Calu3 (cell line): ENCODE results near the gene MGMT. TPM values are rescaled to one million over a fixed set of nuclear protein-coding genes. Genes with fewer than 3 reads are reported as not detected.

Experiments
- BruUV-seq: library from RNA; stranded (reverse); fragments of 400-500 nt; replicated peaks from 2 replicates; lab custom pipeline; 2021; lab: Mats Ljungman, UMichigan
- CTCF ChIA-PET: fragments of 300-600 bp; sonication (Branson Sonifier 250); formaldehyde crosslinking; loops from one replicate; lab custom pipeline; 2022; ENCODE audit warnings: antibody characterized with exemption; lab: Charles Lee
- DNase-seq: peaks from one replicate; pipeline ENCODE4 v3.0.0; 2022
- H3K27ac Mint-ChIP-seq: one replicate; pipeline ENCODE4 v1.8.0; 2022; ENCODE audit warnings: mixed read lengths; ENCODE audit not compliant: unreplicated experiment
- H3K27me3 Mint-ChIP-seq: one replicate; pipeline ENCODE4 v1.8.0; 2022; ENCODE audit warnings: mixed read lengths; ENCODE audit not compliant: unreplicated experiment
- H3K36me3 Mint-ChIP-seq: one replicate; pipeline ENCODE4 v1.8.0; 2022; ENCODE audit warnings: mild to moderate bottlenecking, moderate library complexity, mixed read lengths; ENCODE audit not compliant: insufficient read depth, unreplicated experiment
- H3K4me1 Mint-ChIP-seq: one replicate; pipeline ENCODE4 v1.8.0; 2022; ENCODE audit warnings: mild to moderate bottlenecking, low read depth, mixed read lengths; ENCODE audit not compliant: unreplicated experiment
- H3K4me3 Mint-ChIP-seq: one replicate; pipeline ENCODE4 v1.8.0; 2022; ENCODE audit warnings: mild to moderate bottlenecking, low read depth, moderate library complexity, mixed read lengths; ENCODE audit not compliant: unreplicated experiment
- H3K9me3 Mint-ChIP-seq: one replicate; pipeline ENCODE4 v1.8.0; 2022; ENCODE audit warnings: low read depth, mixed read lengths; ENCODE audit not compliant: unreplicated experiment
- intact Hi-C: fragments of 100-400 bp; cut with micrococcal nuclease; formaldehyde crosslinking; loops from one replicate; pipeline ENCODE4 v1.10.0; 2022; ENCODE audit not compliant: unreplicated experiment
- total RNA-seq: library from RNA; stranded (reverse); gene quantifications from 2 replicates; pipeline ENCODE4 v1.2.3, GENCODE V29; 2022
- TF ChIP-seq, protein P1 (sequence below): fragments of 200-600 bp; IDR thresholded peaks from one replicate; pipeline ENCODE4 v1.8.0; 2022; ENCODE audit warnings: antibody characterized with exemption; ENCODE audit not compliant: unreplicated experiment

MGMT gene
- total RNA-seq, 1 experiment from 2014 or later: 8.3 TPM

DNA sequence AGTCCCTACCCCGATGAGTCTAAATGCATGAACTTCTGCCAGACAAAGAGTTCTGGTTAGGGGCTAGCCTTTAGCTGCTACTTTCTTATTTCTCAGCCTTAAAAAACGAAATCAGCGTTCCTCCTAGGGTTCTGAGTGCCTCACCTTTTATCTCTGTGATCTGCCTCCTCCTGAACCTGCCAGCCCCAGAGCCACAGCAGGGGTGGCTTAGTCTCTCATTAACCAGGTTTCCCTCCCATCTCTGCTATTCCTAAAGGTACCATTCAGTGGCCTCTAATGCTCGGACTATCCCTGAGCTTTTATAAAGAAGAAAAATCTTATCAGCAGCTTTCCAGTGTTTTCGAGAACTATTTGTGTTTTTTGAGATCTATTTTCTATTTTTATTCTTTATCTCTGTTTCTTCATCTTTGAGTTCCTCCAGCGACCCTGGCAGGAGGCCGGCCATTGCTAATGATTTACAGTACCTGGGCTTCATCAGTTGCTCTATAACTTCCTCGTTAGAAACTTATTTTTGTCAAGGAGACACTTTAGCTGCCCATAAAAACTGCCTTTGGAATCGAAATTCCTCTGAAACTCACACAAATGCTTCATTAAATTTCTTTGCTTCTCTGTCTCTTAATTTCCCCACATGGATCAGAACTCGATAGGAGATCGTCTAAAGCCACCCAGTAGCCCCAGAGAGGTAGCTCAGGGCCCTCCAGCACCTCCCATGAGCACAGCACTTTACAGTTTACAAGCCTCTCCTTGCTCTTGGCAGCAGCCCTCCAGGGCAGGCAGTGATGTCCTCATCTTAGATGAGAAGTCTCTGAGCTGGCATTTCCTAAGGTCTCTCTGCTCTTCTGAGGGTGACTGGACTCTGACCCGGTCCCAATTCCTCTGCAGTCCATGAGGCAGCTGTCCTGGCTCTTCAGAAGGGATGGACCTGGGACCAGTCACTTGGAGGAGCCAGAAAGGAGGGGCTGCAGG, 347.9 kb downstream of the MGMT start:
- Mint-ChIP-seq H3K9me3 (peaks cover 2% of the 10 kb centered on the region), H3K4me1 (no peaks in the 10 kb centered on the region), H3K27me3 (no peaks in the 10 kb centered on the region), H3K27ac (no peak overlapping the region), H3K4me3 (no peak overlapping the region), H3K36me3 (no peaks in the 10 kb centered on the region)
- no peak for DNase-seq
- no TSS peak for BruUV-seq
- CTCF ChIA-PET: no interaction called here
- TF ChIP-seq, protein P1, sequence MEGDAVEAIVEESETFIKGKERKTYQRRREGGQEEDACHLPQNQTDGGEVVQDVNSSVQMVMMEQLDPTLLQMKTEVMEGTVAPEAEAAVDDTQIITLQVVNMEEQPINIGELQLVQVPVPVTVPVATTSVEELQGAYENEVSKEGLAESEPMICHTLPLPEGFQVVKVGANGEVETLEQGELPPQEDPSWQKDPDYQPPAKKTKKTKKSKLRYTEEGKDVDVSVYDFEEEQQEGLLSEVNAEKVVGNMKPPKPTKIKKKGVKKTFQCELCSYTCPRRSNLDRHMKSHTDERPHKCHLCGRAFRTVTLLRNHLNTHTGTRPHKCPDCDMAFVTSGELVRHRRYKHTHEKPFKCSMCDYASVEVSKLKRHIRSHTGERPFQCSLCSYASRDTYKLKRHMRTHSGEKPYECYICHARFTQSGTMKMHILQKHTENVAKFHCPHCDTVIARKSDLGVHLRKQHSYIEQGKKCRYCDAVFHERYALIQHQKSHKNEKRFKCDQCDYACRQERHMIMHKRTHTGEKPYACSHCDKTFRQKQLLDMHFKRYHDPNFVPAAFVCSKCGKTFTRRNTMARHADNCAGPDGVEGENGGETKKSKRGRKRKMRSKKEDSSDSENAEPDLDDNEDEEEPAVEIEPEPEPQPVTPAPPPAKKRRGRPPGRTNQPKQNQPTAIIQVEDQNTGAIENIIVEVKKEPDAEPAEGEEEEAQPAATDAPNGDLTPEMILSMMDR: no peak
- intact Hi-C loops: no loop called here

DNA sequence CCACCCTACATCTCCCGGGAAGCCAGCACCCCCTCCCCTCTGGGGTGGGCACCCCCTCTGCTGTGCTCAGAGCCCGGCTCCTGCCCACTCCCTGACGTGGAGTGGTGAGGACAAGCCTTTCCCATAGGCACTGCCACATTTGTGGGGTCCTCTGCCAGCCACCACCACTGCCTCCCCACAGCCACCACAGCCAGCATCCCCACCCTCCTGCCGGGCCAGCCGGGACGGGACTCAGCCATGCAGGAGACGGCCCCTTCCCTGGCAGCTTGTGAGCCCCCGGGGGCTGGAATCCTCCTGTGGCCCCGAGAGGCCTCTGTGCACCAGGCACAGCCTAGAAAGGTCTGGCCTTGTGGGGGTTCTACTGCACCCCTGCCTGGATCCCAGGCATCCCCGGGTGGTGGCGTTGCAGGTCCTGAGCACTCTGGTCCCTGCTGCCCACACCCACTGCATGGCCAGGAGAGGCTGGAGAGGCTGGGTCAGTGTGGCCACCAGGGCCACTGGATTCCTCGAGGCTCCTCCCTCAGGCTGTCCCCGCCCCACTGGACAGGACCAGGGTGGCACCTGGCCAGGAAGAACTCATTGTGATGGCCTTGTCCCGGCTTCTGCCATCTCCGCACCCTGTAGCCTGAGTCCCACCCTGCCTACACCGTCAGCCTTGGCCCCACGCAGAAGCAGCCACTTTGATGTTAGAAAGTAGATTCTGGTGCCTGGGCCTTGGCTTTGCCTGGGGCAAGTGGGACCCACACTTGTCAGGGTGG, 349.0 kb downstream of the MGMT start:
- TF ChIP-seq, protein P1: no peak
- no TSS peak for BruUV-seq
- H3K36me3 Mint-ChIP-seq: no peaks in the 10 kb centered on the region
- no peak for DNase-seq
- no peaks in the 10 kb centered on the region for H3K4me1 Mint-ChIP-seq
- H3K9me3 Mint-ChIP-seq: peaks cover 2% of the 10 kb centered on the region
- intact Hi-C loops: no loop called here
- no peak overlapping the region for H3K27ac Mint-ChIP-seq
- H3K4me3 Mint-ChIP-seq: no peak overlapping the region
- CTCF ChIA-PET: no interaction called here
- no peaks in the 10 kb centered on the region for H3K27me3 Mint-ChIP-seq

DNA sequence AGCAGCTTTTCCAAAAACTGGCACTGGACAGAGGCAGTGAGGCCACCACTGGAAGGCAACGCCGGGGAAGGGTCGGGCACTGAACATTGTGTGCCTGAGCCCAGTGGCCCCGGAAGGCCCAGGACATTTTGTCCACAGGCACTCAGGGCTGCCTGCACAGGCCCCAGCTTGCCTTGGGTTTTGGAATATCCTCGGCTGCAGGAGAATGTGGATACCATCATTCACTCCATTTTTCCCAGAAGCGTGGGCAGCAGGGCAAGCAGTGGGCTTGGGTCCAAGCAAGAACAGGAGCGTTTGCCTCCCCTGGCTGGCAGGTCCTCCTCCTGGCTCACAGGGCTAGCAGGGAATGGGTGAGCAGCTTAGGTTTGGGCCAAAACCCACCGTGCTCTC, 349.6 kb downstream of the MGMT start:
- Mint-ChIP-seq H3K4me3 (no peak overlapping the region), H3K27me3 (no peaks in the 10 kb centered on the region), H3K9me3 (peaks cover 4% of the 10 kb centered on the region), H3K4me1 (no peaks in the 10 kb centered on the region), H3K27ac (no peak overlapping the region), H3K36me3 (no peaks in the 10 kb centered on the region)
- intact Hi-C loops: no loop called here
- no TSS peak for BruUV-seq
- TF ChIP-seq, protein P1: no peak
- CTCF ChIA-PET: no interaction called here
- no peak for DNase-seq
